ENCODE results near the gene SLC37A4.
A peak's percentile ranks its signal among the peaks of the same experiment; 100 is the strongest.

Gene SLC37A4

DNA sequence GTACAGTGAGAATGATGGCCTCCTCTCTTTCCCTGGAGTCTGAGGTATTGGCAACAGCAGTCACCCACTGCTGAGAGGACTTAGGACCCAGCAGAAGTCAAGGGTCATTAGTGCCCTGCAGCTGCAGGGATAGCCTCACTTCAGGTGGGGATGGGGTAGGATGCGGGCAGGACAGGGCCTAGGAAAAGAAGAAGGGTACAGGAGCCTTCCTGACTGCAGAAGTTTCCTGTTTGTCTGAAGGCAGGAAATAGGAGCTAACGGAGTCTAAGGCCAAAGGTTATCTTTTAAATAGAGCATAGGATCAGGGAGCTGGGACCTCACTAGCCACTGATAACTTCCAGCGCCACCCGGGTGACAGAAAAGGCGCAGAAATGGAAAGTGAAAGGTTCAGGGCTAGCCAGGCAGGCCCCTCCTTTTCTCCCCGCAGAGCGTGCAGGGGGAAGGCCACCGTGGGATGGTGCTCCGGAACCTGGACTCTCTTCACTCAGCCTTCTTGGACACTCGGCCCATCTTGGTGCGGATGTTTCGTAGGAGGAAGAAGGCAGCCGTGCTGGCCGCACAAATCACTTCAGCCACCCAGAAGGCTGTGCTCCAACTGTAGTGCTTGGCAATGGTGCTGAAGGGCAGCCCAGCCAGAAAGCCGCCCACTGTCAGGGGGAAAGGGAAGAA, 6.1 kb downstream of the SLC37A4 start:
- H2AFZ ChIP-seq (ENCODE audit: low read length), result no peak overlapping the region
- H3K9ac ChIP-seq (ENCODE audit: low read length), result no peak overlapping the region
- no peaks in the 10 kb centered on the region for H3K9me3 ChIP-seq (replicated peaks; ENCODE audit: insufficient read depth, low read length)
- TF ChIP-seq EZH2 (optimal IDR thresholded peaks at IDR 0.05; ENCODE audit: low read depth, low read length), result no peak
- no peak for TF ChIP-seq EZH2phosphoT487 (IDR thresholded peaks at IDR 0.05; ENCODE audit: low read length)
- TF ChIP-seq, protein P1, sequence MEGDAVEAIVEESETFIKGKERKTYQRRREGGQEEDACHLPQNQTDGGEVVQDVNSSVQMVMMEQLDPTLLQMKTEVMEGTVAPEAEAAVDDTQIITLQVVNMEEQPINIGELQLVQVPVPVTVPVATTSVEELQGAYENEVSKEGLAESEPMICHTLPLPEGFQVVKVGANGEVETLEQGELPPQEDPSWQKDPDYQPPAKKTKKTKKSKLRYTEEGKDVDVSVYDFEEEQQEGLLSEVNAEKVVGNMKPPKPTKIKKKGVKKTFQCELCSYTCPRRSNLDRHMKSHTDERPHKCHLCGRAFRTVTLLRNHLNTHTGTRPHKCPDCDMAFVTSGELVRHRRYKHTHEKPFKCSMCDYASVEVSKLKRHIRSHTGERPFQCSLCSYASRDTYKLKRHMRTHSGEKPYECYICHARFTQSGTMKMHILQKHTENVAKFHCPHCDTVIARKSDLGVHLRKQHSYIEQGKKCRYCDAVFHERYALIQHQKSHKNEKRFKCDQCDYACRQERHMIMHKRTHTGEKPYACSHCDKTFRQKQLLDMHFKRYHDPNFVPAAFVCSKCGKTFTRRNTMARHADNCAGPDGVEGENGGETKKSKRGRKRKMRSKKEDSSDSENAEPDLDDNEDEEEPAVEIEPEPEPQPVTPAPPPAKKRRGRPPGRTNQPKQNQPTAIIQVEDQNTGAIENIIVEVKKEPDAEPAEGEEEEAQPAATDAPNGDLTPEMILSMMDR (IDR thresholded peaks at IDR 0.05; ENCODE audit: low read length), result no peak
- no peak overlapping the region for H3K4me3 ChIP-seq (ENCODE audit: low read length)
- H3K27me3 ChIP-seq (replicated peaks; ENCODE audit: insufficient read depth, low read length), result no peaks in the 10 kb centered on the region
- peaks cover 92% of the 10 kb centered on the region for H3K79me2 ChIP-seq (ENCODE audit: low read length)
- DNase-seq, result no peak
- 0 out of 2 replicates have a peak, but pooled peaks cover 3% of the 10 kb centered on the region for H4K20me1 ChIP-seq (ENCODE audit: insufficient read depth, low read length)
- H3K4me2 ChIP-seq (ENCODE audit: low read depth, low read length), result no peak overlapping the region
- no peaks in the 10 kb centered on the region for H3K36me3 ChIP-seq (replicated peaks; ENCODE audit: insufficient read depth, low read length)
- peaks cover 39% of the 10 kb centered on the region for H3F3A ChIP-seq (ENCODE audit: insufficient read depth, low read length)
- peak overlapping the region; percentile 92; the same call in 1 of the 2 replicates for H3K27ac ChIP-seq (ENCODE audit: low read length)
- peaks cover 63% of the 10 kb centered on the region for H3K4me1 ChIP-seq (ENCODE audit: low read length)
- H3K9me2 ChIP-seq (replicated peaks; ENCODE audit: insufficient read depth, low read length), result no peaks in the 10 kb centered on the region

DNA sequence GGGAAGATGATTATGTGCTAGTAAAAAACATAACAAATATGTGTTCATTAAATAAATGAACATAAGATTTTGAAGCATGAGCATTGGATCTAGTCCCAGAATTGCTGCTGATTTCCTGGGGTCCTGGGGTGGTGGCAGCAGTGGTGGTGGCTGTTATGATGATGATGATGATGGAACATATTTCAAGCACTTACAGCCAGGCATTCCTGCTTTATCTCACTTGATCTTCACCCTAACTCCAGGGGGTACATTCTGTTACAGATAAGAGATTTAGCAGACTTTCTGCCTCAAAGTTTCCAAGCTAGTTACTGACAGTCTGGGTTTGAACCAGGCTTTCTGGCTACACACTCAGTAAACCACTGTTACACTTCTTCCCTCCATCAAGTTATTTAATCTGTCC, 6.9 kb downstream of the SLC37A4 start:
- Histone ChIP-seq H3K9me2 (replicated peaks; ENCODE audit: insufficient read depth, low read length) (no peaks in the 10 kb centered on the region), H3K9me3 (replicated peaks; ENCODE audit: insufficient read depth, low read length) (no peaks in the 10 kb centered on the region), H3K4me1 (ENCODE audit: low read length) (peaks cover 54% of the 10 kb centered on the region), H3K9ac (ENCODE audit: low read length) (peak overlapping the region; percentile 44; the same call in 1 of the 2 replicates), H3K79me2 (ENCODE audit: low read length) (peaks cover 92% of the 10 kb centered on the region), H3K36me3 (replicated peaks; ENCODE audit: insufficient read depth, low read length) (no peaks in the 10 kb centered on the region), H3K4me2 (ENCODE audit: low read depth, low read length) (peak overlapping the region; percentile 51), H4K20me1 (ENCODE audit: insufficient read depth, low read length) (0 out of 2 replicates have a peak, but pooled peaks cover 3% of the 10 kb centered on the region), H3F3A (ENCODE audit: insufficient read depth, low read length) (peaks cover 36% of the 10 kb centered on the region), H3K27ac (ENCODE audit: low read length) (peak overlapping the region; percentile 92; the same call in 1 of the 2 replicates), H3K27me3 (replicated peaks; ENCODE audit: insufficient read depth, low read length) (no peaks in the 10 kb centered on the region), H3K4me3 (ENCODE audit: low read length) (peak overlapping the region; percentile 2; the same call in 1 of the 2 replicates), H2AFZ (ENCODE audit: low read length) (no peak overlapping the region)
- TF ChIP-seq EZH2phosphoT487 (IDR thresholded peaks at IDR 0.05; ENCODE audit: low read length) (no peak), EZH2 (optimal IDR thresholded peaks at IDR 0.05; ENCODE audit: low read depth, low read length) (no peak)
- TF ChIP-seq, protein P1 (IDR thresholded peaks at IDR 0.05; ENCODE audit: low read length), result no peak
- DNase-seq, result no peak

DNA sequence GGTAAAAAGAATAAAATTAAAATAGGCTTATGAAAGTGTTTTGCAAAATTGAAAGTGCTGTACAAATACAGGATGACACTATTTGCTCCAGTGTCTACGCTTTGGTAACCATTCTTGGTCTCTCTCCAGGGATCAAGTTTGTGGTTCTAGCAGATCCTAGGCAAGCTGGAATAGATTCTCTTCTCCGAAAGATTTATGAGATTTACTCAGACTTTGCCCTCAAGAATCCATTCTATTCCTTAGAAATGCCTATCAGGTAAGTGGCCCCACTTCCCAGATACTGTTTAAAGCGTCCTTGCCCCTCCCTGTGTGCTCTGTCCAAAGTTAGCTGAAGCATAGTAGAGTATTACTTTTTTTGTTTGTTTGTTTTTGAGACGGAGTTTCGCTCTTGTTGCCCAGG, 9.0 kb downstream of the SLC37A4 start:
- no peaks in the 10 kb centered on the region for H3K27me3 ChIP-seq (replicated peaks; ENCODE audit: insufficient read depth, low read length)
- H3K9me3 ChIP-seq (replicated peaks; ENCODE audit: insufficient read depth, low read length), result no peaks in the 10 kb centered on the region
- H3K9ac ChIP-seq (ENCODE audit: low read length), result no peak overlapping the region
- H3F3A ChIP-seq (ENCODE audit: insufficient read depth, low read length), result peaks cover 51% of the 10 kb centered on the region
- peaks cover 1% of the 10 kb centered on the region; the same call in 1 of the 2 replicates for H3K36me3 ChIP-seq (replicated peaks; ENCODE audit: insufficient read depth, low read length)
- no peaks in the 10 kb centered on the region for H3K9me2 ChIP-seq (replicated peaks; ENCODE audit: insufficient read depth, low read length)
- peaks cover 49% of the 10 kb centered on the region for H3K4me1 ChIP-seq (ENCODE audit: low read length)
- no peak for DNase-seq
- H2AFZ ChIP-seq (ENCODE audit: low read length), result no peak overlapping the region
- TF ChIP-seq, protein P1 (IDR thresholded peaks at IDR 0.05; ENCODE audit: low read length), result no peak
- TF ChIP-seq EZH2 (optimal IDR thresholded peaks at IDR 0.05; ENCODE audit: low read depth, low read length), result no peak
- no peak for TF ChIP-seq EZH2phosphoT487 (IDR thresholded peaks at IDR 0.05; ENCODE audit: low read length)
- H3K4me2 ChIP-seq (ENCODE audit: low read depth, low read length), result peak overlapping the region; percentile 41; the same call in 1 of the 2 replicates
- 0 out of 2 replicates have a peak, but pooled peaks cover 3% of the 10 kb centered on the region for H4K20me1 ChIP-seq (ENCODE audit: insufficient read depth, low read length)
- H3K27ac ChIP-seq (ENCODE audit: low read length), result peak overlapping the region; percentile 92; the same call in 1 of the 2 replicates
- no peak overlapping the region for H3K4me3 ChIP-seq (ENCODE audit: low read length)
- H3K79me2 ChIP-seq (ENCODE audit: low read length), result peaks cover 88% of the 10 kb centered on the region

Data from MM.1S (cell line).